Karpas-422 (cell line): ENCODE results near the gene PKP3. TPM values are rescaled to one million over a fixed set of nuclear protein-coding genes. Genes with fewer than 3 reads are reported as not detected.
"Not testable (repeated sequence)": the region's sequence is repeated elsewhere in the genome, so short reads cannot be mapped to it uniquely, and the experiment has no call there.

Source experiments
- DNase-seq: peaks from one replicate; pipeline ENCODE4 v3.0.0-alpha.2; 2015
- H2AFZ ChIP-seq: fragments of 200-600 bp; sonication (generic); 2 replicates; pipeline ENCODE4 v1.6.1; 2014; ENCODE audit warnings: antibody characterized with exemption, low read length, mixed read lengths
- H3K27ac ChIP-seq: fragments of 200-600 bp; sonication (generic); 2 replicates; pipeline ENCODE4 v1.5.1; 2014; ENCODE audit warnings: mild to moderate bottlenecking, low read length, moderate library complexity
- H3K27me3 ChIP-seq: fragments of 200-600 bp; sonication (generic); 2 replicates; pipeline ENCODE4 v1.6.1; 2014; ENCODE audit warnings: low read length, mixed read lengths
- H3K36me3 ChIP-seq: fragments of 200-600 bp; sonication (generic); 2 replicates; pipeline ENCODE4 v1.6.1; 2014; ENCODE audit warnings: low read length, mixed read lengths; ENCODE audit not compliant: insufficient read depth
- H3K4me1 ChIP-seq: fragments of 200-600 bp; sonication (generic); 2 replicates; pipeline ENCODE4 v1.6.1; 2014; ENCODE audit warnings: mild to moderate bottlenecking, low read length, mixed read lengths
- H3K4me2 ChIP-seq: fragments of 200-600 bp; sonication (generic); 2 replicates; pipeline ENCODE4 v1.6.1; 2014; ENCODE audit warnings: low read length, low read depth, mild to moderate bottlenecking; ENCODE audit not compliant: poor library complexity, severe bottlenecking
- H3K4me3 ChIP-seq: fragments of 200-600 bp; sonication (generic); 2 replicates; pipeline ENCODE4 v1.5.1; 2014; ENCODE audit warnings: mild to moderate bottlenecking, antibody characterized with exemption, low read length, mixed read lengths
- H3K79me2 ChIP-seq: fragments of 200-600 bp; sonication (generic); 2 replicates; pipeline ENCODE4 v1.6.1; 2014; ENCODE audit warnings: mild to moderate bottlenecking, low read length, mixed read lengths
- H3K9ac ChIP-seq: fragments of 200-600 bp; sonication (generic); 2 replicates; pipeline ENCODE4 v1.6.0; 2014; ENCODE audit warnings: low read length
- H3K9me2 ChIP-seq: fragments of 200-600 bp; sonication (generic), shearing (Covaris generic); replicated peaks from 2 replicates; pipeline ENCODE4 v1.6.0; 2014; ENCODE audit warnings: mild to moderate bottlenecking, low read length, moderate library complexity; ENCODE audit not compliant: insufficient read depth
- H3K9me3 ChIP-seq: fragments of 300-700, 200-600 bp; sonication (generic); 2 replicates; pipeline ENCODE4 v1.6.1; 2014; ENCODE audit warnings: low read length, mixed read lengths
- H4K20me1 ChIP-seq: fragments of 200-600 bp; sonication (generic); 2 replicates; pipeline ENCODE4 v1.6.1; 2014; ENCODE audit warnings: mild to moderate bottlenecking, antibody characterized with exemption, low read length, low read depth; ENCODE audit not compliant: insufficient read depth
- total RNA-seq: library from RNA; depleted of rRNA; stranded (reverse); fragments of >200 nt; shearing (Covaris generic); gene quantifications from 2 replicates; pipeline ENCODE4 v1.2.3, GENCODE V29; 2014; ENCODE audit warnings: low replicate concordance; rRNA removed

Gene PKP3
- total RNA-seq: 0.76 TPM in 1 of 2 replicates, not detected in the other

- Histone ChIP-seq H3K9me3 (no peaks in the 10 kb centered on the region), H3K4me3 (no peak within 1 kb of the TSS), H3K79me2 (no peaks in the 10 kb centered on the region), H4K20me1 (no peaks in the 10 kb centered on the region), H3K4me1 (peaks cover 4% of the 10 kb centered on the region; the same call in 1 of the 2 replicates), H3K9me2 (no peaks in the 10 kb centered on the region), H3K4me2 (no peak within 1 kb of the TSS), H3K27me3 (no peaks in the 10 kb centered on the region), H2AFZ (no peak within 1 kb of the TSS), H3K9ac (no peak within 1 kb of the TSS), H3K36me3 (no peaks in the 10 kb centered on the region), H3K27ac (no peak within 1 kb of the TSS)
- no peak for DNase-seq
These were observed at the start of gene PKP3 for GRCh38 chr11:394034-394857. Gene PKP3, plus strand, starts transcription at chr11:394209. Its CDS starts 84 bp downstream, at chr11:394293.

- H3K27me3 ChIP-seq: no peaks in the 10 kb centered on the region
- no peaks in the 10 kb centered on the region for H3K36me3 ChIP-seq
- H3K9me3 ChIP-seq: no peaks in the 10 kb centered on the region
- DNase-seq: no peak
- H3K4me2 ChIP-seq: no peak overlapping the region
- H3K4me3 ChIP-seq: no peak overlapping the region
- no peak overlapping the region for H3K27ac ChIP-seq
- no peak overlapping the region for H3K9ac ChIP-seq
- H2AFZ ChIP-seq: no peak overlapping the region
- no peaks in the 10 kb centered on the region for H3K79me2 ChIP-seq
- peaks cover 17% of the 10 kb centered on the region for H3K4me1 ChIP-seq
- H3K9me2 ChIP-seq: no peaks in the 10 kb centered on the region
- H4K20me1 ChIP-seq: no peaks in the 10 kb centered on the region
These were observed 49.0 kb upstream of the PKP3 start for GRCh38 chr11:344836-345578.

- Histone ChIP-seq H3K9me3 (no peaks in the 10 kb centered on the region), H3K9me2 (no peaks in the 10 kb centered on the region), H3K9ac (no peak overlapping the region), H3K27me3 (no peaks in the 10 kb centered on the region), H3K27ac (no peak overlapping the region), H3K4me2 (no peak overlapping the region), H3K36me3 (no peaks in the 10 kb centered on the region), H3K4me1 (peaks cover 6% of the 10 kb centered on the region), H2AFZ (no peak overlapping the region), H4K20me1 (no peaks in the 10 kb centered on the region), H3K79me2 (no peaks in the 10 kb centered on the region), H3K4me3 (no peak overlapping the region)
- no peak for DNase-seq
These were observed 47.5 kb upstream of the PKP3 start for GRCh38 chr11:346529-346928.

- H3K27me3 ChIP-seq, H3K79me2 ChIP-seq, H3K4me1 ChIP-seq, H3K9me2 ChIP-seq, DNase-seq, H2AFZ ChIP-seq, H3K36me3 ChIP-seq, H3K4me3 ChIP-seq, H3K4me2 ChIP-seq, H4K20me1 ChIP-seq, H3K27ac ChIP-seq, H3K9me3 ChIP-seq, H3K9ac ChIP-seq: not testable (repeated sequence)
These were observed 44.6 kb upstream of the PKP3 start for GRCh38 chr11:349270-349954.

GRCh38 chr11:350033-350722, 43.8 kb upstream of the PKP3 start:
- H3K9me2 ChIP-seq, H3K36me3 ChIP-seq, DNase-seq, H3K27ac ChIP-seq, H3K27me3 ChIP-seq, H3K4me1 ChIP-seq, H2AFZ ChIP-seq, H3K9me3 ChIP-seq, H3K79me2 ChIP-seq, H3K4me3 ChIP-seq, H3K4me2 ChIP-seq, H3K9ac ChIP-seq, H4K20me1 ChIP-seq: not testable (repeated sequence)

GRCh38 chr11:350723-351255, 43.2 kb upstream of the PKP3 start:
- no peaks in the 10 kb centered on the region for H3K36me3 ChIP-seq
- H3K4me3 ChIP-seq: no peak overlapping the region
- H4K20me1 ChIP-seq: no peaks in the 10 kb centered on the region
- H3K9me3 ChIP-seq: no peaks in the 10 kb centered on the region
- H3K79me2 ChIP-seq: no peaks in the 10 kb centered on the region
- H3K27ac ChIP-seq: no peak overlapping the region
- H3K9ac ChIP-seq: no peak overlapping the region
- peaks cover 13% of the 10 kb centered on the region for H3K4me1 ChIP-seq
- no peak overlapping the region for H2AFZ ChIP-seq
- H3K9me2 ChIP-seq: no peaks in the 10 kb centered on the region
- no peak overlapping the region for H3K4me2 ChIP-seq
- no peak for DNase-seq
- no peaks in the 10 kb centered on the region for H3K27me3 ChIP-seq

GRCh38 chr11:351411-351810, 42.6 kb upstream of the PKP3 start:
- Histone ChIP-seq H4K20me1 (no peaks in the 10 kb centered on the region), H3K4me3 (no peak overlapping the region), H2AFZ (no peak overlapping the region), H3K27me3 (no peaks in the 10 kb centered on the region), H3K9me2 (no peaks in the 10 kb centered on the region), H3K79me2 (no peaks in the 10 kb centered on the region), H3K9ac (no peak overlapping the region), H3K4me2 (no peak overlapping the region), H3K36me3 (no peaks in the 10 kb centered on the region), H3K9me3 (no peaks in the 10 kb centered on the region), H3K27ac (no peak overlapping the region), H3K4me1 (peaks cover 15% of the 10 kb centered on the region)
- no peak for DNase-seq
